Spleen (tissue), 7 donors: ENCODE results near the gene NFRKB.

Experiments
- CTCF ChIP-seq, 11 experiments: fragments of 200-600 bp in 7 of 11; fragments of 450-650 bp in 4 of 11; sonication (generic) in 4 of 11; IDR thresholded peaks in 8 of 11; conservative IDR thresholded peaks in 3 of 11; 1 replicate in 7 of 11; 2 replicates in 4 of 11; pipeline versions ENCODE4 v1.4.0 to v1.8.0; 2016 to 2021; ENCODE audit warnings: antibody characterized with exemption in 11 of 11, inconsistent platforms in 4 of 11, mild to moderate bottlenecking in 1 of 11
- POLR2A ChIP-seq, 3 donors: fragments of 450-650 bp; IDR thresholded peaks; one replicate each; pipeline ENCODE4 v1.5.1; 2017; ENCODE audit warnings: antibody characterized with exemption in 3 of 3, mild to moderate bottlenecking in 1 of 3
- POLR2AphosphoS5 ChIP-seq, 3 donors: sonication (generic); formaldehyde crosslinking; IDR thresholded peaks; one replicate each; pipeline ENCODE4 v1.5.1; 2017; ENCODE audit warnings: antibody characterized with exemption in 3 of 3
- donor health status: DM: no; HTN: no; CAD: no; lungs with moderate emphysema.
- donor health status: DM: no; HTN: no; CAD: no.
- donor health status: DM: no; HTN: no; CAD: no.

GRCh38 chr11:129888451-129888850 lies 6.9 kb downstream of the NFRKB start:
- TF ChIP-seq CTCF (IDR thresholded peaks at IDR 0.05 in 8 of 11, conservative IDR thresholded peaks at IDR 0.05 in 3 of 11): no peak
- no peak for TF ChIP-seq POLR2AphosphoS5 (IDR thresholded peaks at IDR 0.05)
- no peak for TF ChIP-seq POLR2A (IDR thresholded peaks at IDR 0.05)
